ENCODE results near the gene OR2T35. TPM values are rescaled to one million over a fixed set of nuclear protein-coding genes. Genes with fewer than 3 reads are reported as not detected.
"Not testable (repeated sequence)": the region's sequence is repeated elsewhere in the genome, so short reads cannot be mapped to it uniquely, and the experiment has no call there.

OR2T35 gene
- total RNA-seq, 1 donor from 2014 or later, result not detected

- H3K4me1 Mint-ChIP-seq (ENCODE audit: low read depth); H3K27ac Mint-ChIP-seq; DNase-seq (ENCODE audit: low spot score); H3K4me3 Mint-ChIP-seq; H3K9me3 Mint-ChIP-seq; intact Hi-C loops (cut with micrococcal nuclease); H3K36me3 Mint-ChIP-seq (ENCODE audit: low read depth); H3K27me3 Mint-ChIP-seq (ENCODE audit: insufficient read depth): not testable (repeated sequence)
These were observed 3.5 kb downstream of the OR2T35 start for GRCh38 chr1:248641583-248641982.

GRCh38 chr1:248640906-248641305 lies 4.2 kb downstream of the OR2T35 start:
- H3K9me3 Mint-ChIP-seq; H3K36me3 Mint-ChIP-seq (ENCODE audit: low read depth); DNase-seq (ENCODE audit: low spot score); H3K4me1 Mint-ChIP-seq (ENCODE audit: low read depth); intact Hi-C loops (cut with micrococcal nuclease); H3K27ac Mint-ChIP-seq; H3K4me3 Mint-ChIP-seq; H3K27me3 Mint-ChIP-seq (ENCODE audit: insufficient read depth): not testable (repeated sequence)

DNA sequence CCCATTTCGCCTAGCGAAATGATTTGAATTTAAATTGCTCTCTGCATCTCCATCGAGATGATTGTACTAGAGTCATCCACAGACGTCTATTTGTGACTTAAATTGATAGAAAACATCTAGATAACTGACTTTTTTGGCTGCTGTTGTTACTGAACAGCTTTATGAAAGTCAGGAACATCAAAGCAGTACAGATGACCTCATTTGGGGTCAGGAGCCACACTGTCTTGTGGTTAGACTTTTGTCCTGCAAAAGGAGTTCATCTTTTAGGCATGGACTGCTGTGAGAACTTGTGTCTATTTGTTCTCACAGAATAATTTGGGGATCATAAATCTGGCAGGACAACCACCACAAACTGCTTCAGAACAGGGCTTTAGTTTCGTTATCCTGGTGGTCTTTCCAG lies 5.4 kb downstream of the OR2T35 start:
- H3K27ac Mint-ChIP-seq; DNase-seq (ENCODE audit: low spot score); H3K4me3 Mint-ChIP-seq; H3K9me3 Mint-ChIP-seq; H3K36me3 Mint-ChIP-seq (ENCODE audit: low read depth); H3K27me3 Mint-ChIP-seq (ENCODE audit: insufficient read depth); H3K4me1 Mint-ChIP-seq (ENCODE audit: low read depth); intact Hi-C loops (cut with micrococcal nuclease): not testable (repeated sequence)

GRCh38 chr1:248636612-248637011 lies 8.5 kb downstream of the OR2T35 start:
- intact Hi-C loops (cut with micrococcal nuclease); H3K27me3 Mint-ChIP-seq (ENCODE audit: insufficient read depth); H3K36me3 Mint-ChIP-seq (ENCODE audit: low read depth): not testable (repeated sequence)

GRCh38 chr1:248634991-248635390 lies 10.1 kb downstream of the OR2T35 start, which contains the start of gene OR2T11:
OR2T11 (minus strand) TSS chr1:248635091; CDS start chr1:248627128, 7,963 bp downstream.
- H3K9me3 Mint-ChIP-seq; DNase-seq (ENCODE audit: low spot score); intact Hi-C loops (cut with micrococcal nuclease); H3K4me3 Mint-ChIP-seq; H3K27ac Mint-ChIP-seq; H3K4me1 Mint-ChIP-seq (ENCODE audit: low read depth); H3K36me3 Mint-ChIP-seq (ENCODE audit: low read depth); H3K27me3 Mint-ChIP-seq (ENCODE audit: insufficient read depth): not testable (repeated sequence)

More at GRCh38 chr1:248636612-248637011, 8.5 kb downstream of the OR2T35 start:
- H3K4me3 Mint-ChIP-seq; H3K9me3 Mint-ChIP-seq; DNase-seq (ENCODE audit: low spot score); H3K27ac Mint-ChIP-seq; H3K4me1 Mint-ChIP-seq (ENCODE audit: low read depth): not testable (repeated sequence)

- Mint-ChIP-seq H3K27me3 (ENCODE audit: insufficient read depth) (no peaks in the 10 kb centered on the region), H3K27ac (no peak overlapping the region)
These were observed 13.6 kb downstream of the OR2T35 start for GRCh38 chr1:248631354-248632008.

GRCh38 chr1:248630551-248630950 lies 14.5 kb downstream of the OR2T35 start:
- no peaks in the 10 kb centered on the region for H3K9me3 Mint-ChIP-seq
- no peak overlapping the region for H3K4me3 Mint-ChIP-seq
- H3K4me1 Mint-ChIP-seq (ENCODE audit: low read depth), result no peaks in the 10 kb centered on the region
- H3K27ac Mint-ChIP-seq, result no peak overlapping the region
- H3K27me3 Mint-ChIP-seq (ENCODE audit: insufficient read depth), result no peaks in the 10 kb centered on the region
- intact Hi-C loops (cut with micrococcal nuclease), result no loop called here
- no peaks in the 10 kb centered on the region for H3K36me3 Mint-ChIP-seq (ENCODE audit: low read depth)
- DNase-seq (ENCODE audit: low spot score), result no peak

More at GRCh38 chr1:248631354-248632008, 13.6 kb downstream of the OR2T35 start:
- Mint-ChIP-seq H3K4me1 (ENCODE audit: low read depth) (no peaks in the 10 kb centered on the region), H3K9me3 (no peaks in the 10 kb centered on the region), H3K4me3 (no peak overlapping the region), H3K36me3 (ENCODE audit: low read depth) (no peaks in the 10 kb centered on the region)
- intact Hi-C loops (cut with micrococcal nuclease), result no loop called here
- DNase-seq (ENCODE audit: low spot score), result no peak

GRCh38 chr1:248627971-248628844 lies 16.9 kb downstream of the OR2T35 start:
- H3K27ac Mint-ChIP-seq, result no peak overlapping the region

DNA sequence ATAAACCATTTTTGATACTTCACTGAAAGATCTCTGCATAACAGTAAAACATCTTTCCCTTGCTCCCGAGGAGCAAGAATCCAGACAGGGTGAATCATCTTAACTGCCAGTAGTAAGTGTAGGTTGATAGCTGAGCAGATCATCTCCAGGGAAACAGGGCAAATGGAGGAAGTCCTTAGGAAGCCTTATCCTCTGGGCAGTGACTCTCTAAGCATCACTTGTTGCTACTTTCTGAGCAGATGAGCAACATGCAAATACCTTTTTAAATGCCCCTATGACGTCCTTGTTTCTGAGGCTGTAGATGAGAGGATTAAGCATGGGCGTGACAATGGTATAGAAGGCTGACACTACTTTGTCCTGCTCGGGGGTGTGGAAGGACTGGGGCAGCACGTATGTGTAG lies 19.1 kb downstream of the OR2T35 start:
- H3K9me3 Mint-ChIP-seq, result no peaks in the 10 kb centered on the region
- no peaks in the 10 kb centered on the region for H3K36me3 Mint-ChIP-seq (ENCODE audit: low read depth)
- H3K4me3 Mint-ChIP-seq, result no peak overlapping the region
- intact Hi-C loops (cut with micrococcal nuclease), result no loop called here
- DNase-seq (ENCODE audit: low spot score), result no peak
- no peak overlapping the region for H3K27ac Mint-ChIP-seq
- H3K27me3 Mint-ChIP-seq (ENCODE audit: insufficient read depth), result no peaks in the 10 kb centered on the region
- H3K4me1 Mint-ChIP-seq (ENCODE audit: low read depth), result no peaks in the 10 kb centered on the region

More at GRCh38 chr1:248627971-248628844, 16.9 kb downstream of the OR2T35 start:
- Mint-ChIP-seq H3K36me3 (ENCODE audit: low read depth) (no peaks in the 10 kb centered on the region), H3K27me3 (ENCODE audit: insufficient read depth) (no peaks in the 10 kb centered on the region), H3K4me1 (ENCODE audit: low read depth) (no peaks in the 10 kb centered on the region), H3K4me3 (no peak overlapping the region), H3K9me3 (no peaks in the 10 kb centered on the region)
- no peak for DNase-seq (ENCODE audit: low spot score)
- intact Hi-C loops (cut with micrococcal nuclease), result no loop called here

GRCh38 chr1:248625166-248625565 lies 19.9 kb downstream of the OR2T35 start:
- no peak for DNase-seq (ENCODE audit: low spot score)
- Mint-ChIP-seq H3K36me3 (ENCODE audit: low read depth) (no peaks in the 10 kb centered on the region), H3K4me1 (ENCODE audit: low read depth) (no peaks in the 10 kb centered on the region), H3K27me3 (ENCODE audit: insufficient read depth) (no peaks in the 10 kb centered on the region), H3K4me3 (no peak overlapping the region), H3K9me3 (no peaks in the 10 kb centered on the region), H3K27ac (no peak overlapping the region)
- intact Hi-C loops (cut with micrococcal nuclease), result no loop called here

- no peak for DNase-seq (ENCODE audit: low spot score)
- no peak overlapping the region for H3K4me3 Mint-ChIP-seq
- no peaks in the 10 kb centered on the region for H3K36me3 Mint-ChIP-seq (ENCODE audit: low read depth)
- H3K27ac Mint-ChIP-seq, result no peak overlapping the region
- peaks cover 9% of the 10 kb centered on the region for H3K4me1 Mint-ChIP-seq (ENCODE audit: low read depth)
- intact Hi-C loops (cut with micrococcal nuclease), result loop anchor here (1.0 kb wide), 2 partner anchors 65 to 185 kb away; no protein-coding TSS in a partner anchor
- no peaks in the 10 kb centered on the region for H3K9me3 Mint-ChIP-seq
- no peaks in the 10 kb centered on the region for H3K27me3 Mint-ChIP-seq (ENCODE audit: insufficient read depth)
These were observed 22.5 kb downstream of the OR2T35 start for GRCh38 chr1:248622570-248623001.

DNA sequence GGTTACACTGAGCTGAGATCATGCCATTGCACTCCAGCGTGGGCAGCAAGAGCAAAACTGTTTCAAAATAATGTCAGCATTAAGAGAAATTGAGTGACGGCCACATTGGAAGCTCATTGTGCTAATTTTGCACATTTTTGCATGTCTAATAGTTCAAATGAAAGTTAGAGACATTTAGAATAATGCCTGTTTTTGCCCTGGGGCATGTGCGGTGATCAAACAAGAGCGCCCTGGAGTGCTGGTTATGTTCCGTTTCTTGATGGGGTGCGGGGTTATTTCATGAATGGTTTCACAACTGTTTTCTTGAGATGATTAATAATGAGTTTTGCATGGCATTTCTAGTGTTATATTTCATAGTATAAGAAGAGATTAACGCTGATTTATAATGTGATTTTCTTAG lies 23.3 kb downstream of the OR2T35 start:
- peaks cover 9% of the 10 kb centered on the region for H3K4me1 Mint-ChIP-seq (ENCODE audit: low read depth)
- no peak overlapping the region for H3K27ac Mint-ChIP-seq
- H3K27me3 Mint-ChIP-seq (ENCODE audit: insufficient read depth), result no peaks in the 10 kb centered on the region
- no peaks in the 10 kb centered on the region for H3K9me3 Mint-ChIP-seq
- H3K36me3 Mint-ChIP-seq (ENCODE audit: low read depth), result no peaks in the 10 kb centered on the region
- no peak overlapping the region for H3K4me3 Mint-ChIP-seq
- no peak for DNase-seq (ENCODE audit: low spot score)
- intact Hi-C loops (cut with micrococcal nuclease), result loop anchor here (1.0 kb wide), 2 partner anchors 66 to 186 kb away; no protein-coding TSS in a partner anchor

GRCh38 chr1:248618878-248619277 lies 26.2 kb downstream of the OR2T35 start:
- DNase-seq (ENCODE audit: low spot score), result no peak
- no peaks in the 10 kb centered on the region for H3K27me3 Mint-ChIP-seq (ENCODE audit: insufficient read depth)
- intact Hi-C loops (cut with micrococcal nuclease), result loop anchor here (2.0 to 10.0 kb wide), 2 partner anchors 68 to 214 kb away; partner anchors contain the start of gene OR2T1
- H3K36me3 Mint-ChIP-seq (ENCODE audit: low read depth), result no peaks in the 10 kb centered on the region
- no peak overlapping the region for H3K27ac Mint-ChIP-seq
- no peak overlapping the region for H3K4me3 Mint-ChIP-seq
- no peaks in the 10 kb centered on the region for H3K9me3 Mint-ChIP-seq
- H3K4me1 Mint-ChIP-seq (ENCODE audit: low read depth), result peaks cover 13% of the 10 kb centered on the region
